Esophagus muscularis mucosa (tissue), 4 donors: ENCODE data around the gene CDH16. TPM values are rescaled to one million over a fixed set of nuclear protein-coding genes. Genes with fewer than 3 reads are reported as not detected.
A peak's percentile ranks its signal among the peaks of the same experiment; 100 is the strongest.

Source experiments
- DNase-seq: peaks from one replicate; pipeline ENCODE4 v3.0.0-alpha.2; 2017; ENCODE audit errors: extremely low spot score
- H3K27ac ChIP-seq, 4 donors: fragments of 200-600 bp; sonication (generic); replicated peaks in 1 of 4; 1 replicate in 3 of 4; 2 replicates in 1 of 4; pipeline ENCODE4 v1.5.1; 2016 to 2019; ENCODE audit warnings: mild to moderate bottlenecking in 1 of 4
- H3K27me3 ChIP-seq, 4 donors: fragments of 200-600 bp; sonication (generic); one replicate each; pipeline versions ENCODE4 v1.5.1 to v1.6.0; 2016 to 2019
- H3K36me3 ChIP-seq, 4 donors: fragments of 200-600 bp; sonication (generic); one replicate each; pipeline ENCODE4 v1.5.1; 2016 to 2019
- H3K4me1 ChIP-seq, 4 donors: fragments of 200-600 bp; sonication (generic); one replicate each; pipeline ENCODE4 v1.5.1; 2016 to 2019
- H3K4me3 ChIP-seq, 4 donors: fragments of 200-600 bp; sonication (generic); 1 replicate in 2 of 4; 2 replicates in 2 of 4; pipeline ENCODE4 v1.5.1; 2016 to 2019; ENCODE audit warnings: mild to moderate bottlenecking in 4 of 4, moderate library complexity in 1 of 4
- H3K9me3 ChIP-seq, 4 donors: fragments of 200-600 bp; sonication (generic); 1 replicate in 3 of 4; 2 replicates in 1 of 4; pipeline ENCODE4 v1.5.1; 2016 to 2019
- EP300 ChIP-seq: sonication (generic); formaldehyde crosslinking; IDR thresholded peaks from one replicate; pipeline ENCODE4 v1.6.1; 2017; ENCODE audit warnings: antibody characterized with exemption
- POLR2A ChIP-seq: fragments of 450-650 bp; IDR thresholded peaks from one replicate; pipeline ENCODE4 v1.6.1; 2017; ENCODE audit warnings: antibody characterized with exemption, moderate library complexity, mild to moderate bottlenecking, low read depth
- POLR2AphosphoS5 ChIP-seq, 2 donors: sonication (generic); formaldehyde crosslinking; IDR thresholded peaks; one replicate each; pipeline ENCODE4 v1.6.1; 2017; ENCODE audit warnings: antibody characterized with exemption in 2 of 2
- WGBS: methylation state at CpG from one replicate; pipeline ENCODE4 v1.1.5; 2018; 5-methylcytosine and 5-hydroxymethylcytosine counted together
- intact Hi-C: fragments of 100-400 bp; cut with DNase I; formaldehyde crosslinking; loops from one replicate; pipeline ENCODE4 v1.15.1; 2023
- total RNA-seq, 4 donors: library from RNA; depleted of rRNA; stranded (reverse); fragments of >200 nt; gene quantifications; one replicate each; pipeline versions ENCODE4 v1.1.0 to v1.2.1, GENCODE V29; 2016
- TF ChIP-seq, protein P1 (sequence below), 3 experiments: fragments of 200-600 bp in 2 of 3; fragments of 450-650 bp in 1 of 3; sonication (generic) in 2 of 3; IDR thresholded peaks; one replicate each; pipeline ENCODE4 v1.5.1; 2017 to 2019; ENCODE audit warnings: antibody characterized with exemption in 3 of 3, mild to moderate bottlenecking in 2 of 3, moderate library complexity in 1 of 3

Gene CDH16, protein sequence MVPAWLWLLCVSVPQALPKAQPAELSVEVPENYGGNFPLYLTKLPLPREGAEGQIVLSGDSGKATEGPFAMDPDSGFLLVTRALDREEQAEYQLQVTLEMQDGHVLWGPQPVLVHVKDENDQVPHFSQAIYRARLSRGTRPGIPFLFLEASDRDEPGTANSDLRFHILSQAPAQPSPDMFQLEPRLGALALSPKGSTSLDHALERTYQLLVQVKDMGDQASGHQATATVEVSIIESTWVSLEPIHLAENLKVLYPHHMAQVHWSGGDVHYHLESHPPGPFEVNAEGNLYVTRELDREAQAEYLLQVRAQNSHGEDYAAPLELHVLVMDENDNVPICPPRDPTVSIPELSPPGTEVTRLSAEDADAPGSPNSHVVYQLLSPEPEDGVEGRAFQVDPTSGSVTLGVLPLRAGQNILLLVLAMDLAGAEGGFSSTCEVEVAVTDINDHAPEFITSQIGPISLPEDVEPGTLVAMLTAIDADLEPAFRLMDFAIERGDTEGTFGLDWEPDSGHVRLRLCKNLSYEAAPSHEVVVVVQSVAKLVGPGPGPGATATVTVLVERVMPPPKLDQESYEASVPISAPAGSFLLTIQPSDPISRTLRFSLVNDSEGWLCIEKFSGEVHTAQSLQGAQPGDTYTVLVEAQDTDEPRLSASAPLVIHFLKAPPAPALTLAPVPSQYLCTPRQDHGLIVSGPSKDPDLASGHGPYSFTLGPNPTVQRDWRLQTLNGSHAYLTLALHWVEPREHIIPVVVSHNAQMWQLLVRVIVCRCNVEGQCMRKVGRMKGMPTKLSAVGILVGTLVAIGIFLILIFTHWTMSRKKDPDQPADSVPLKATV
- under 1 TPM in 1 of 4 donors, not detected in 3; 0.52 TPM for total RNA-seq

DNA sequence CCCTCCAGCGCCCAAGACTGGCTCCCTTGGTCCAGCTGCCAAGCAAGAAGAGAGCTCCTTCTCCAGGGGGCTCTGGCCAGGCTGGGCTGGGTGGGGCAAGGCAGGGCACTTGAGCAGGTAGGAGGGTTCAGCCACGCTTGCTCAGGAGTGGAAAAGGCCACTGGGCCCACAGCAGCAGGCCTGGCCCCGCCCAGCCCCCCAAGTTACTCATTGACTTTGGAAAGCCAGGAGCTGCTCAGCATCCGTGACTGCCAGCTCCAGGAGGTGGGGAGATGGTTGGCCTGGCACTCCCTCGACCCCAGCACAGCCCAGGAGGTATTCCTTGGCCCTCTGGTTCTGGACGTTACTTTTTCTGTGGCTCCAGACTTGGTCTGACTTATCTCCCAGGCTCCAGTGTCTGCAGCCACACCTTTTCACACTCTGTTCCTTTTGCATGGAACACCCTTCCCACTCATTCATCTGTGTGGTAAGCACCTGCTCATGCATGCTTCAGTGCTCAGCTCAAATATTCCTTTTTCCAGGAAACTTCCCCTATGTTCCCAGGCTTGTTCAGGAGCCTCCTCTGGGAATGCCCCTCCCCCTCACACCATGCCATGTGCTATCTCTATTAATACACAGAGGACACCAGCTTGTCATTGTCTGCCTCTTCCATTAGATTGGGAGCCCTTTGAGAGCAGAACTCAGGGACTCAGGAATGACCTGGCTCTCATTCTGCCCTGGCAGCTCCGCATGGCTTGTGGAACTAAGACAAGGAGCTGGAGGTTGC lies at the start of gene CDH16:
CDH16 (minus strand) TSS at position 83 of the 766 bp plus-strand sequence. CDS start 820 bp downstream, outside the sequence.
- peaks cover 0 to 2% (median 0%) of the 10 kb centered on the region in 4 donors for H3K27me3 ChIP-seq
- no peaks in the 10 kb centered on the region for H3K9me3 ChIP-seq
- 69% methylated on average over 6 of the region's 7 CpGs for WGBS
- H3K4me1 ChIP-seq: peaks cover 39 to 55% (median 52%) of the 10 kb centered on the region in 4 donors
- intact Hi-C loops: no loop called here
- TF ChIP-seq, protein P1, sequence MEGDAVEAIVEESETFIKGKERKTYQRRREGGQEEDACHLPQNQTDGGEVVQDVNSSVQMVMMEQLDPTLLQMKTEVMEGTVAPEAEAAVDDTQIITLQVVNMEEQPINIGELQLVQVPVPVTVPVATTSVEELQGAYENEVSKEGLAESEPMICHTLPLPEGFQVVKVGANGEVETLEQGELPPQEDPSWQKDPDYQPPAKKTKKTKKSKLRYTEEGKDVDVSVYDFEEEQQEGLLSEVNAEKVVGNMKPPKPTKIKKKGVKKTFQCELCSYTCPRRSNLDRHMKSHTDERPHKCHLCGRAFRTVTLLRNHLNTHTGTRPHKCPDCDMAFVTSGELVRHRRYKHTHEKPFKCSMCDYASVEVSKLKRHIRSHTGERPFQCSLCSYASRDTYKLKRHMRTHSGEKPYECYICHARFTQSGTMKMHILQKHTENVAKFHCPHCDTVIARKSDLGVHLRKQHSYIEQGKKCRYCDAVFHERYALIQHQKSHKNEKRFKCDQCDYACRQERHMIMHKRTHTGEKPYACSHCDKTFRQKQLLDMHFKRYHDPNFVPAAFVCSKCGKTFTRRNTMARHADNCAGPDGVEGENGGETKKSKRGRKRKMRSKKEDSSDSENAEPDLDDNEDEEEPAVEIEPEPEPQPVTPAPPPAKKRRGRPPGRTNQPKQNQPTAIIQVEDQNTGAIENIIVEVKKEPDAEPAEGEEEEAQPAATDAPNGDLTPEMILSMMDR (IDR thresholded peaks at IDR 0.05): no peak
- no peak for TF ChIP-seq POLR2AphosphoS5 (IDR thresholded peaks at IDR 0.05)
- no peak for TF ChIP-seq EP300
- no peak for TF ChIP-seq POLR2A
- peaks cover 11 to 21% (median 13%) of the 10 kb centered on the region in 4 donors for H3K36me3 ChIP-seq
- H3K4me3 ChIP-seq: no peak within 1 kb of the TSS
- peak within 1 kb of the TSS in 3 of 4 donors; percentile 92 to 95 (median 94) for H3K27ac ChIP-seq
- no peak for DNase-seq

DNA sequence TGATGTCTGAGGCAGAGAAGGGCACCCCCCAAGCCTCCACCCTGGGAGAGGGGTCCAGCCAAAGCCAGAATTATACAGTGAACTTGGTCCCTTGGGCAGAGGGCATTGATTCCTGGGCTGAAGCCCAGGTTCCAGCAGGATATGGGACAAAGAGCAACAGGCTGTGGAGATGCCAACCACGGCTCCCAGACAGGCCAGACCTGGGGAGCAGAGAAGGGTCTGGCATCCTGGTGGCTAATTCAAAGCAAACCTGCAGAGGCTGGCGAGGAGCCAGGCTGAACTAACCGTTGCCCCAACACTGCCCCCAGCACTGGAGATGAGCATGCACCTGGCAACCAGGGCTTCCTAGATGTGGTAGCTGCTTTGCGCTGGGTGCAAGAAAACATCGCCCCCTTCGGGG lies 45.4 kb upstream of the CDH16 start:
- Histone ChIP-seq H3K4me1 (no peaks in the 10 kb centered on the region), H3K9me3 (no peaks in the 10 kb centered on the region), H3K4me3 (no peak overlapping the region), H3K36me3 (no peaks in the 10 kb centered on the region), H3K27ac (no peak overlapping the region), H3K27me3 (peaks cover 0 to 6% (median 0%) of the 10 kb centered on the region in 4 donors)
- no peak for DNase-seq
- TF ChIP-seq, protein P1 (IDR thresholded peaks at IDR 0.05): no peak
- TF ChIP-seq POLR2AphosphoS5 (IDR thresholded peaks at IDR 0.05) (no peak), EP300 (no peak), POLR2A (no peak)
- 63% methylated on average over 1 of the region's 6 CpGs for WGBS
- intact Hi-C loops: no loop called here

DNA sequence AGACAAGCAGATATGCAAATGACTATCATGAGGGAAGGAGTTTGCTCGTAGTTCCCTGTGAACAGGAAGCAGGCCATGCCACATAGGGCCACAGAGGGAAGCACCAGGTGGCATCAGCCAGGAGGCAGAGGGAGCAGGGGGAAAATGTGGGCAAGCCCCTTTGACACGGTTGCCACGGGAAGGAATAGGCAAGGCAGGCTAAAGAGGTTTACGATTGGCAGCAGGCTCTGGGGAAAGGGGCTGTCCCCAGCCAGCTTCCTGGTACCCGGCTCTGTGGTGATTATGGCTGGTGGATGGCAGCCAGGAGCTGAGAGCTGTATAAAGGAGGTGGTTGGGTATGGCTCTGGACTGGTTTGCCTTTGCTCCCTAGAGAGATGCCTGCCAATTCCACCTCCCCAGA lies 43.2 kb upstream of the CDH16 start:
- Histone ChIP-seq H3K9me3 (no peaks in the 10 kb centered on the region), H3K27me3 (peaks cover 0 to 6% (median 0%) of the 10 kb centered on the region in 4 donors), H3K4me1 (no peaks in the 10 kb centered on the region), H3K4me3 (no peak overlapping the region), H3K36me3 (no peaks in the 10 kb centered on the region), H3K27ac (no peak overlapping the region)
- 79% methylated on average over 5 of the region's 5 CpGs for WGBS
- no peak for DNase-seq
- no peak for TF ChIP-seq POLR2A
- TF ChIP-seq, protein P1 (IDR thresholded peaks at IDR 0.05): no peak
- no peak for TF ChIP-seq EP300
- no peak for TF ChIP-seq POLR2AphosphoS5 (IDR thresholded peaks at IDR 0.05)
- intact Hi-C loops: no loop called here

DNA sequence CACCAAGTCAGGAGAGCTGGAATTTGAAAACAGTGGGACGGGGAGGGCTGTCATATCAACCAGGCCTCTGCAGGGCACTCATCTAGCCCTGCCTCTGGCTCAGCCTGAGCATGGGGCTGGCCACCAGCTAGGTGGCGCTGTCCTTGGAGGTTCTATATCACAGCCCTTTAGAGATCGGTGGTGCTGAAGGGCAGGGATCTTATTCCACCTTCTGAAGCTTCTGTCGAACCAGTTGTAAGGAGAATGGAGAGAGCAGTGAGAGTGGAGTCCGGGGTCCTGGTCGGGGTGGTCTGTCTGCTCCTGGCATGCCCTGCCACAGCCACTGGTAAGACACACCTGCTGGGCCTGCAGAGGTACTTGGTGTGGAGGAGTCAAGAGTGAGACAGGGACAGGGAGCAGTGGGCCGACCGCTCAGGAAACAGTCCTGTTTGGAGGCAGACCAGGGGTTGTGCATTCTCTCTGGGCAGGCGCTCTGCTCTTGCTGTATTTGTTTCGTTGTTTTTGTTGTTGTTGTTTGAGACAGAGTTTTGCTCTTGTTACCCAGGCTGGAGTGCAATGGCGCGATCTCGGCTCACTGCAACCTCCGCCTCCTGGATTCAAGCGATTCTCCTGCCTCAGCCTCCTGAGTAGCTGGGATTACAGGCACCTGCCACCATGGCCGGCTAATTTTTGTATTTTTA lies 42.5 kb upstream of the CDH16 start, which contains the start of gene CES3:
CES3 (plus strand) TSS at position 202 of the 680 bp plus-strand sequence; CDS start at position 244, 42 bp downstream.
- no peaks in the 10 kb centered on the region for H3K4me1 ChIP-seq
- no peak within 1 kb of the TSS for H3K27ac ChIP-seq
- 76% methylated on average over 14 of the region's 16 CpGs for WGBS
- no peak within 1 kb of the TSS for H3K4me3 ChIP-seq
- no peak for DNase-seq
- H3K9me3 ChIP-seq: no peaks in the 10 kb centered on the region
- no peaks in the 10 kb centered on the region for H3K36me3 ChIP-seq
- peaks cover 0 to 6% (median 0%) of the 10 kb centered on the region in 4 donors for H3K27me3 ChIP-seq
- TF ChIP-seq, protein P1 (IDR thresholded peaks at IDR 0.05): peak; percentile 35 to 63 (median 37)
- no peak for TF ChIP-seq POLR2A
- intact Hi-C loops: no loop called here
